A549 (cell line): ENCODE results near the gene RDH12. TPM values are rescaled to one million over a fixed set of nuclear protein-coding genes. Genes with fewer than 3 reads are reported as not detected.

ENCODE experiments used
- ATAC-seq, 2 experiments: fragments of 200-7000 bp in 1 of 2; fragments of >200 bp in 1 of 2; cut with Nextera tagmentation in 1 of 2; cut with Tn5 transposase in 1 of 2; 3 replicates each; pipeline versions ENCODE4 v1.8.0 to v1.9.1; 2018 to 2020; ENCODE audit warnings: mild to moderate bottlenecking in 1 of 2, moderate library complexity in 1 of 2
- CTCF ChIA-PET: fragments of 300-600 bp; sonication (Branson Sonifier 250); formaldehyde crosslinking; extraction: SDS; loops from one replicate; lab custom pipeline; 2021; ENCODE audit warnings: antibody characterized with exemption, inconsistent platforms; lab: Yijun Ruan, JAX
- POLR2A ChIA-PET: fragments of 350-600 bp; formaldehyde crosslinking; extraction: SDS; loops from one replicate; lab custom pipeline; 2021; ENCODE audit warnings: antibody characterized with exemption, inconsistent platforms; lab: Yijun Ruan, JAX
- DNase-seq, 2 experiments: peaks; one replicate each; pipeline versions ENCODE4 v3.0.0 to v3.0.0-alpha.2; 2011 to 2016; ENCODE audit warnings: low read depth in 1 of 2, low spot score in 1 of 2
- FAIRE-seq: peaks from 2 replicates; lab custom pipeline; 2011; peaks lifted over from hg19 to GRCh38; lab: Jason Lieb, UNC
- H3K27ac ChIP-seq, 2 experiments: fragments of >200 bp; sonication (Bioruptor Twin); formaldehyde crosslinking; 3 replicates each; pipeline ENCODE4 v1.5.1; 2016 to 2017
- H3K4me1 ChIP-seq: fragments of >200 bp; sonication (Bioruptor Twin); formaldehyde crosslinking; 3 replicates; pipeline ENCODE4 v1.6.1; 2016
- H3K4me2 ChIP-seq: fragments of >200 bp; sonication (Bioruptor Twin); formaldehyde crosslinking; 3 replicates; pipeline ENCODE4 v1.6.1; 2016
- H3K4me3 ChIP-seq: fragments of >200 bp; sonication (Bioruptor Twin); formaldehyde crosslinking; 3 replicates; pipeline ENCODE4 v1.5.1; 2016
- H3K9me3 ChIP-seq: fragments of >200 bp; sonication (Bioruptor Twin); formaldehyde crosslinking; 3 replicates; pipeline ENCODE4 v1.6.1; 2016
- CBX8 ChIP-seq: fragments of 200-600 bp; sonication (generic); IDR thresholded peaks from 2 replicates; pipeline ENCODE4 v1.6.1; 2016
- EHF ChIP-seq: fragments of 250-450 bp; sonication (Bioruptor Pico); IDR thresholded peaks from 2 replicates; pipeline ENCODE4 v1.5.0; 2020; ENCODE audit warnings: mild to moderate bottlenecking
- EHMT2 ChIP-seq: fragments of 200-600 bp; sonication (generic); IDR thresholded peaks from 2 replicates; pipeline ENCODE4 v1.6.1; 2016; ENCODE audit warnings: antibody characterized with exemption, low read depth, mild to moderate bottlenecking, moderate library complexity
- FOXS1 ChIP-seq: fragments of 250-450 bp; sonication (Bioruptor Pico); IDR thresholded peaks from 2 replicates; pipeline ENCODE4 v1.5.0; 2020; ENCODE audit warnings: mild to moderate bottlenecking, moderate library complexity
- GATA3 ChIP-seq: IDR thresholded peaks from 2 replicates; pipeline ENCODE4 v1.6.1; 2012; ENCODE audit warnings: borderline replicate concordance
- HDAC2 ChIP-seq: fragments of 200-600 bp; sonication (generic); IDR thresholded peaks from 2 replicates; pipeline ENCODE4 v1.6.1; 2016
- HEYL ChIP-seq: fragments of 250-450 bp; sonication (Bioruptor Pico); IDR thresholded peaks from 2 replicates; pipeline ENCODE4 v1.8.0; 2021; ENCODE audit warnings: mild to moderate bottlenecking, moderate library complexity
- HOXB13 ChIP-seq: fragments of 250-450 bp; sonication (Bioruptor Pico); IDR thresholded peaks from 2 replicates; pipeline ENCODE4 v1.5.0; 2020; ENCODE audit warnings: low read depth, mild to moderate bottlenecking, moderate library complexity
- JUNB ChIP-seq: fragments of >200 bp; sonication (Bioruptor Twin); formaldehyde crosslinking; IDR thresholded peaks from 2 replicates; pipeline ENCODE4 v1.6.1; 2016
- NFE2L2 ChIP-seq: fragments of 150-350 bp; conservative IDR thresholded peaks from 2 replicates; pipeline ENCODE4 v1.6.1; 2014; ENCODE audit warnings: low read length
- POLR2AphosphoS2 ChIP-seq: conservative IDR thresholded peaks from 2 replicates; pipeline ENCODE4 v1.6.1; 2012; ENCODE audit warnings: low read length, improper control_type of control experiment, inconsistent platforms
- RARB ChIP-seq: fragments of 250-450 bp; sonication (Bioruptor Pico); IDR thresholded peaks from 2 replicates; pipeline ENCODE4 v1.8.0; 2021; ENCODE audit warnings: mild to moderate bottlenecking, moderate library complexity
- RCOR1 ChIP-seq: fragments of 150-350 bp; IDR thresholded peaks from 2 replicates; pipeline ENCODE4 v1.6.1; 2014; ENCODE audit warnings: antibody characterized with exemption, low read length, low read depth
- RFX5 ChIP-seq: fragments of 450-650 bp; IDR thresholded peaks from 2 replicates; pipeline ENCODE4 v1.7.1; 2014; ENCODE audit warnings: antibody characterized with exemption, mild to moderate bottlenecking, moderate library complexity
- RNF2 ChIP-seq: fragments of 200-600 bp; sonication (generic); IDR thresholded peaks from 2 replicates; pipeline ENCODE4 v1.6.1; 2016; ENCODE audit warnings: low read depth, mild to moderate bottlenecking, antibody characterized with exemption, moderate library complexity, borderline replicate concordance
- SMC3 ChIP-seq: fragments of >200 bp; sonication (Bioruptor Twin); formaldehyde crosslinking; IDR thresholded peaks from 3 replicates; pipeline ENCODE4 v1.6.1; 2018; ENCODE audit warnings: inconsistent platforms
- SREBF2 ChIP-seq: fragments of 450-650 bp; IDR thresholded peaks from 2 replicates; pipeline ENCODE4 v1.6.1; 2014; ENCODE audit warnings: mild to moderate bottlenecking, moderate library complexity
- ZC3H11A ChIP-seq: fragments of 450-650 bp; IDR thresholded peaks from 2 replicates; pipeline ENCODE4 v1.6.1; 2014; ENCODE audit warnings: antibody characterized with exemption, mild to moderate bottlenecking
- polyA plus RNA-seq, 4 experiments: library from polyadenylated mRNA; depleted of rRNA in 3 of 4; stranded (reverse); fragments of >200 nt; fragmentation: RNase III in 1 of 4; extraction: RNeasy Plus Mini Kit Qiagen cat#74134 plus additional on column Dnase treatment in 1 of 4; gene quantifications; 2 replicates in 3 of 4; 3 replicates in 1 of 4; pipeline ENCODE4 v1.2.3, GENCODE V29; 2011 to 2017
- TF ChIP-seq, protein P1 (sequence below): IDR thresholded peaks from 2 replicates; pipeline ENCODE4 v1.6.1; 2012
- TF ChIP-seq, protein P2 (sequence below): IDR thresholded peaks from 2 replicates; pipeline ENCODE4 v1.6.1; 2012; ENCODE audit warnings: low read depth, borderline replicate concordance
- TF ChIP-seq, protein P3 (sequence below): IDR thresholded peaks from 2 replicates; pipeline ENCODE4 v1.6.1; 2012
- TF ChIP-seq, protein P4 (sequence below): fragments of >200 bp; sonication (Bioruptor Twin); formaldehyde crosslinking; IDR thresholded peaks from 2 replicates; pipeline ENCODE4 v1.6.1; 2016
- TF ChIP-seq, protein P5 (sequence below): fragments of 250-450 bp; sonication (Bioruptor Pico); IDR thresholded peaks from 2 replicates; pipeline ENCODE4 v1.5.0; 2021; ENCODE audit warnings: mild to moderate bottlenecking, moderate library complexity, borderline replicate concordance
- TF ChIP-seq, protein P6 (sequence below): fragments of 200-600 bp; sonication (generic); IDR thresholded peaks from 2 replicates; pipeline ENCODE4 v1.6.1; 2016; ENCODE audit warnings: antibody characterized with exemption, mild to moderate bottlenecking, moderate library complexity

Gene RDH12
- polyA plus RNA-seq, 2 of the 4 experiments (the other 2 are of a cell fraction): 0.12 to 0.14 TPM

DNA sequence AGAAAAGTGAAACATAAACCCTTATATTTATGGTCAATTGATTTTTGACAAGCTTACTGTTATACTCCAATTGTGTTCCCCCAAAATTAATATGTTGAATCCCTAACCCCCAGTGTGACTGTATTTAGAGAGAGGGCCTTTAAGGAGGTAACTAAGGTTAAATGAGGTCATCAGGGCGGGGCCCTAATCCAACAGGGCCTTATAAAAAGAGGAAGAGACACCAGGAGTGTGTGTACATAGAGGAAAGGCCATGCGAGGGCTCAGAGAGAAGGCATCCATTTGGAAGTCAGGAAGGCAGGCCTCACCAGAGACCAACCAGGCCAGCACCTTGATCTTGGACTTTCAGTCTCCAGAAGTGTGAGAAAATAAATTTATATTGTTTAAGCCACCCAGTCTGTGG, 20.7 kb upstream of the RDH12 start (continued):
- TF ChIP-seq HDAC2 (no peak), CBX8 (no peak), JUNB (no peak)
- TF ChIP-seq, protein P1, sequence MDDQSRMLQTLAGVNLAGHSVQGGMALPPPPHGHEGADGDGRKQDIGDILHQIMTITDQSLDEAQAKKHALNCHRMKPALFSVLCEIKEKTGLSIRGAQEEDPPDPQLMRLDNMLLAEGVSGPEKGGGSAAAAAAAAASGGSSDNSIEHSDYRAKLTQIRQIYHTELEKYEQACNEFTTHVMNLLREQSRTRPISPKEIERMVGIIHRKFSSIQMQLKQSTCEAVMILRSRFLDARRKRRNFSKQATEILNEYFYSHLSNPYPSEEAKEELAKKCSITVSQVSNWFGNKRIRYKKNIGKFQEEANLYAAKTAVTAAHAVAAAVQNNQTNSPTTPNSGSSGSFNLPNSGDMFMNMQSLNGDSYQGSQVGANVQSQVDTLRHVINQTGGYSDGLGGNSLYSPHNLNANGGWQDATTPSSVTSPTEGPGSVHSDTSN: no peak
- TF ChIP-seq, protein P2, sequence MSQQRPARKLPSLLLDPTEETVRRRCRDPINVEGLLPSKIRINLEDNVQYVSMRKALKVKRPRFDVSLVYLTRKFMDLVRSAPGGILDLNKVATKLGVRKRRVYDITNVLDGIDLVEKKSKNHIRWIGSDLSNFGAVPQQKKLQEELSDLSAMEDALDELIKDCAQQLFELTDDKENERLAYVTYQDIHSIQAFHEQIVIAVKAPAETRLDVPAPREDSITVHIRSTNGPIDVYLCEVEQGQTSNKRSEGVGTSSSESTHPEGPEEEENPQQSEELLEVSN: no peak

DNA sequence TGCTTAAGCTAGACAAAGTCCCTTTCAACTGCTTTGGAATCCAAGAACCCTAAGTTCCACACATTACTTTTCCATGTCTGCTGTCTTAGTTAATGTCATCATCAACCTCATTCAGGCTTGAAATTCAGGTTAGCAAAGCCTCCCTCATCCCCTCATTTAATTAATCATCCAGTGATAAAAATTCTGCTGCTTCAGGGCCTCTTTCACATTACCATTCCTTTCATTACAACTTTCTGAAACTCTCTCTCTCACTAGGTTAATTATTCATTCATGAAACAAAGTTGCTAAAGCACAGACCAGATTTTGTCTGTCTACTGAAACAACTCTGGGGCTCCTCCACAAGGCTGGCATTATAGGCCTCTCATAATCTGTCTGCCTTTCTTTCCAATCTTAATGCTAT, 17.8 kb upstream of the RDH12 start:
- ChIA-PET POLR2A (no interaction called here), CTCF (interaction anchor here (1.0 to 1.2 kb wide), 3 partner anchors 9 to 100 kb away, joined by 3 to 6 read pairs (median 4); no protein-coding TSS in a partner anchor)
- Histone ChIP-seq H3K4me2 (no peak overlapping the region), H3K9me3 (no peaks in the 10 kb centered on the region), H3K27ac (no peak overlapping the region), H3K4me3 (no peak overlapping the region), H3K4me1 (peaks cover 4% of the 10 kb centered on the region; the same call in 2 of the 3 replicates)
- TF ChIP-seq, protein P3, sequence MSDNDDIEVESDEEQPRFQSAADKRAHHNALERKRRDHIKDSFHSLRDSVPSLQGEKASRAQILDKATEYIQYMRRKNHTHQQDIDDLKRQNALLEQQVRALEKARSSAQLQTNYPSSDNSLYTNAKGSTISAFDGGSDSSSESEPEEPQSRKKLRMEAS: no peak
- TF ChIP-seq RFX5 (no peak), HOXB13 (CRISPR knock-in tag) (no peak), SREBF2 (no peak), FOXS1 (CRISPR knock-in tag) (no peak), RCOR1 (no peak), POLR2AphosphoS2 (no peak), EHF (CRISPR knock-in tag) (no peak), ZC3H11A (no peak), RNF2 (no peak), EHMT2 (no peak), SMC3 (no peak), RARB (CRISPR knock-in tag) (no peak), GATA3 (no peak), HEYL (CRISPR knock-in tag) (no peak), NFE2L2 (no peak)
- TF ChIP-seq, protein P4, sequence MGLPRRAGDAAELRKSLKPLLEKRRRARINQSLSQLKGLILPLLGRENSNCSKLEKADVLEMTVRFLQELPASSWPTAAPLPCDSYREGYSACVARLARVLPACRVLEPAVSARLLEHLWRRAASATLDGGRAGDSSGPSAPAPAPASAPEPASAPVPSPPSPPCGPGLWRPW: no peak
- TF ChIP-seq, protein P2: no peak
- TF ChIP-seq, protein P5, sequence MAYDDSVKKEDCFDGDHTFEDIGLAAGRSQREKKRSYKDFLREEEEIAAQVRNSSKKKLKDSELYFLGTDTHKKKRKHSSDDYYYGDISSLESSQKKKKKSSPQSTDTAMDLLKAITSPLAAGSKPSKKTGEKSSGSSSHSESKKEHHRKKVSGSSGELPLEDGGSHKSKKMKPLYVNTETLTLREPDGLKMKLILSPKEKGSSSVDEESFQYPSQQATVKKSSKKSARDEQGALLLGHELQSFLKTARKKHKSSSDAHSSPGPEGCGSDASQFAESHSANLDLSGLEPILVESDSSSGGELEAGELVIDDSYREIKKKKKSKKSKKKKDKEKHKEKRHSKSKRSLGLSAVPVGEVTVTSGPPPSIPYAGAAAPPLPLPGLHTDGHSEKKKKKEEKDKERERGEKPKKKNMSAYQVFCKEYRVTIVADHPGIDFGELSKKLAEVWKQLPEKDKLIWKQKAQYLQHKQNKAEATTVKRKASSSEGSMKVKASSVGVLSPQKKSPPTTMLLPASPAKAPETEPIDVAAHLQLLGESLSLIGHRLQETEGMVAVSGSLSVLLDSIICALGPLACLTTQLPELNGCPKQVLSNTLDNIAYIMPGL (CRISPR knock-in tag): no peak
- TF ChIP-seq, protein P6, sequence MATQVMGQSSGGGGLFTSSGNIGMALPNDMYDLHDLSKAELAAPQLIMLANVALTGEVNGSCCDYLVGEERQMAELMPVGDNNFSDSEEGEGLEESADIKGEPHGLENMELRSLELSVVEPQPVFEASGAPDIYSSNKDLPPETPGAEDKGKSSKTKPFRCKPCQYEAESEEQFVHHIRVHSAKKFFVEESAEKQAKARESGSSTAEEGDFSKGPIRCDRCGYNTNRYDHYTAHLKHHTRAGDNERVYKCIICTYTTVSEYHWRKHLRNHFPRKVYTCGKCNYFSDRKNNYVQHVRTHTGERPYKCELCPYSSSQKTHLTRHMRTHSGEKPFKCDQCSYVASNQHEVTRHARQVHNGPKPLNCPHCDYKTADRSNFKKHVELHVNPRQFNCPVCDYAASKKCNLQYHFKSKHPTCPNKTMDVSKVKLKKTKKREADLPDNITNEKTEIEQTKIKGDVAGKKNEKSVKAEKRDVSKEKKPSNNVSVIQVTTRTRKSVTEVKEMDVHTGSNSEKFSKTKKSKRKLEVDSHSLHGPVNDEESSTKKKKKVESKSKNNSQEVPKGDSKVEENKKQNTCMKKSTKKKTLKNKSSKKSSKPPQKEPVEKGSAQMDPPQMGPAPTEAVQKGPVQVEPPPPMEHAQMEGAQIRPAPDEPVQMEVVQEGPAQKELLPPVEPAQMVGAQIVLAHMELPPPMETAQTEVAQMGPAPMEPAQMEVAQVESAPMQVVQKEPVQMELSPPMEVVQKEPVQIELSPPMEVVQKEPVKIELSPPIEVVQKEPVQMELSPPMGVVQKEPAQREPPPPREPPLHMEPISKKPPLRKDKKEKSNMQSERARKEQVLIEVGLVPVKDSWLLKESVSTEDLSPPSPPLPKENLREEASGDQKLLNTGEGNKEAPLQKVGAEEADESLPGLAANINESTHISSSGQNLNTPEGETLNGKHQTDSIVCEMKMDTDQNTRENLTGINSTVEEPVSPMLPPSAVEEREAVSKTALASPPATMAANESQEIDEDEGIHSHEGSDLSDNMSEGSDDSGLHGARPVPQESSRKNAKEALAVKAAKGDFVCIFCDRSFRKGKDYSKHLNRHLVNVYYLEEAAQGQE: no peak
- ATAC-seq (no peak), DNase-seq (no peak), FAIRE-seq (no peak)
